Glutamatergic neuron (in vitro differentiated cells): ENCODE data around the gene TMEM198. TPM values are rescaled to one million over a fixed set of nuclear protein-coding genes. Genes with fewer than 3 reads are reported as not detected.

Experiments
- DNase-seq: peaks from one replicate; pipeline ENCODE4 v3.0.0; 2022
- H3K27ac Mint-ChIP-seq: one replicate; pipeline ENCODE4 v1.8.0; 2020; ENCODE audit warnings: mild to moderate bottlenecking, mixed read lengths, inconsistent platforms; ENCODE audit not compliant: unreplicated experiment
- H3K27me3 Mint-ChIP-seq: one replicate; pipeline ENCODE4 v1.8.0; 2020; ENCODE audit warnings: mild to moderate bottlenecking, moderate library complexity, mixed read lengths, inconsistent platforms; ENCODE audit not compliant: unreplicated experiment
- H3K36me3 Mint-ChIP-seq: one replicate; pipeline ENCODE4 v1.8.0; 2020; ENCODE audit warnings: mild to moderate bottlenecking, mixed read lengths, inconsistent platforms; ENCODE audit not compliant: unreplicated experiment
- H3K4me1 Mint-ChIP-seq: one replicate; pipeline ENCODE4 v1.8.0; 2020; ENCODE audit warnings: mild to moderate bottlenecking, low read depth, mixed read lengths, inconsistent platforms; ENCODE audit not compliant: unreplicated experiment
- H3K4me3 Mint-ChIP-seq: one replicate; pipeline ENCODE4 v1.8.0; 2020; ENCODE audit warnings: mild to moderate bottlenecking, mixed read lengths, inconsistent platforms; ENCODE audit not compliant: unreplicated experiment
- H3K9me3 Mint-ChIP-seq: one replicate; pipeline ENCODE4 v1.8.0; 2020; ENCODE audit warnings: mild to moderate bottlenecking, moderate library complexity, mixed read lengths, inconsistent platforms; ENCODE audit not compliant: unreplicated experiment
- total RNA-seq: library from RNA; stranded (reverse); fragmentation: NEBNext Ultra II Directional; extraction: Animal tissue kit (Norgen Biotek cat#: 25700); gene quantifications from one replicate; pipeline ENCODE4 v1.2.1, GENCODE V29; 2021; ENCODE audit not compliant: unreplicated experiment
- TF ChIP-seq, protein P1 (sequence below): fragments of 200-600 bp; sonication (generic); IDR thresholded peaks from one replicate; pipeline ENCODE4 v1.5.0; 2021; ENCODE audit not compliant: partially characterized antibody, unreplicated experiment

TMEM198 gene
- total RNA-seq, 1 donor from 2014 or later, result 40.9 TPM

DNA sequence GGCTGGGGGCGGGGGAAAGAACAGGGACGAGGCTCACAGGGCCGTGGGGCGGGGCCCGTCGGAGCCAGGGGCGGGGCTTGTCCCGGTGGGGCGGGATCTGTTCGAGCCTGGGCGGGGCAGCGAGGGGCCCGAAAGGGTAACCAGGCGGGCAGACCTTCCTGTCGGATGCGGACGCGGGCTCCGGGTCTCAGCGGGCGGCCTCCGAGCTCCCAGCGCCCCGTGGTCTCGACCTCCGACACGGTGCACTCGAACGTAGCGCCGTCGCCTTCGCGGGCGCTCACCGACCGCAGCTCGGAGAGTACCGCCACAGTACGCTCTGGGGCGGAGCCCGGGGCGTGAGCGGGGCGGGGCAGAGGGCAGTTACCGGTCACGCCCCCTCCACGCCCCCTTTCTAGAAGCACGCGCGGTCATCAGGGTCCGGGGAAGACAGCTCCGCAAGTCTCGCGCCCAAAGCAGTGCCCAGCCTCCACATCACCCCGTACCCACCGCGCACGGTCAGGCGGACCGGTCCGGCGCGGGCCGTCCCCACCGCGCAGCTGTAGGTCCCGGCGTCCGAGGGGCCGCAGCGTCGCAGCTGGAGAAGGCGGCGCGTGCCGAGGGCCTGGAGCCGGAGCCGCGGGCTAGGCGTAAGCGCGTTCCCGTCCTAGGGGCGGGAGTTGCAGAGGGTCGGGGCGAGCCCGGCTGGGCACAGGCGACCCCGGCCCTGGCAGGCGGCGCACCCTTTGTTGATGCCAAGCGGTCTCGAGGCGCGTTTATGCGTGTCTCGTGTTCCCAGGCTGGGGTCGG, 8.7 kb downstream of the TMEM198 start:
- Mint-ChIP-seq H3K4me3 (peak overlapping the region; percentile 82), H3K27ac (no peak overlapping the region), H3K9me3 (peaks cover 12% of the 10 kb centered on the region), H3K27me3 (peaks cover 19% of the 10 kb centered on the region), H3K4me1 (peaks cover 3% of the 10 kb centered on the region), H3K36me3 (peaks cover 7% of the 10 kb centered on the region)
- peak; percentile 95 for DNase-seq
- TF ChIP-seq, protein P1, sequence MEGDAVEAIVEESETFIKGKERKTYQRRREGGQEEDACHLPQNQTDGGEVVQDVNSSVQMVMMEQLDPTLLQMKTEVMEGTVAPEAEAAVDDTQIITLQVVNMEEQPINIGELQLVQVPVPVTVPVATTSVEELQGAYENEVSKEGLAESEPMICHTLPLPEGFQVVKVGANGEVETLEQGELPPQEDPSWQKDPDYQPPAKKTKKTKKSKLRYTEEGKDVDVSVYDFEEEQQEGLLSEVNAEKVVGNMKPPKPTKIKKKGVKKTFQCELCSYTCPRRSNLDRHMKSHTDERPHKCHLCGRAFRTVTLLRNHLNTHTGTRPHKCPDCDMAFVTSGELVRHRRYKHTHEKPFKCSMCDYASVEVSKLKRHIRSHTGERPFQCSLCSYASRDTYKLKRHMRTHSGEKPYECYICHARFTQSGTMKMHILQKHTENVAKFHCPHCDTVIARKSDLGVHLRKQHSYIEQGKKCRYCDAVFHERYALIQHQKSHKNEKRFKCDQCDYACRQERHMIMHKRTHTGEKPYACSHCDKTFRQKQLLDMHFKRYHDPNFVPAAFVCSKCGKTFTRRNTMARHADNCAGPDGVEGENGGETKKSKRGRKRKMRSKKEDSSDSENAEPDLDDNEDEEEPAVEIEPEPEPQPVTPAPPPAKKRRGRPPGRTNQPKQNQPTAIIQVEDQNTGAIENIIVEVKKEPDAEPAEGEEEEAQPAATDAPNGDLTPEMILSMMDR, result no peak

DNA sequence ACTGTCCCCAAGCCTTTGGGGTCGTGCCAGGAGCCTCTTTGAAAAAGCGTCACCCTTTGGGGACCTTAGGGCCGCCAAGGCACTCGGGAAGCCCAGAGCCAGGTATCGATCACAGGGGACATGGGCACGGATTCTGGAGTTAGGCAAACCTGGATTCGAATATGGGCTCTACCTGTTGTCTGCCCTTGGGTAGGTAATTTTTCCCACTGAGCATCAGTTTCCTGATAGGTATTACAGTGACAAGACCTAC, 9.3 kb downstream of the TMEM198 start:
- H3K9me3 Mint-ChIP-seq, result peaks cover 12% of the 10 kb centered on the region
- TF ChIP-seq, protein P1, result no peak
- H3K36me3 Mint-ChIP-seq, result peaks cover 6% of the 10 kb centered on the region
- H3K4me1 Mint-ChIP-seq, result peaks cover 3% of the 10 kb centered on the region
- H3K27me3 Mint-ChIP-seq, result peaks cover 19% of the 10 kb centered on the region
- H3K4me3 Mint-ChIP-seq, result peak overlapping the region; percentile 68
- no peak for DNase-seq
- no peak overlapping the region for H3K27ac Mint-ChIP-seq

DNA sequence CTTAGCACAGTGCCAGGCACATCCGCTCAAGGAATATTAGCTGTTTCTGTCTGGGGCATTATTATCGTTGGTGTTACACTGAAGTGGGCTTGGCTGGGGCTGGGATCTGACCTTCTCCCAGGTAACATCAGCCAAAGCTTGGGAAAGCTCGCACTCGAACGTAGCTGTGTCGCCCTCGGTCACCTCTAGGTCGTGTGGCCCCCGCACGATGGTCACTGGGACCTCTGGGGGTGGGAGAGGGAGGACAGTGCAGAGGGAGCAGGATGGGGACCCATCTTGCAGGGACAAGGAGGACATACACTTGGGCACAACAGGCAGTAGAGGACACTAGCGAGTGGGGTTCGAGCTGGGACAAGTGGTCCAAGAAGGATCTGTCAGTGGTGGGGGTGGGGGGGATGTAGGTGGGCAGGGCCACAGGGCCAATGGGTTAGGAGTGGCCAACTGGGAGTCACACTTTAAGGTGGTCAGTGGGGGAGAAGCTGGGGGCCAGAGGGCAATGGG, 9.7 kb downstream of the TMEM198 start:
- H3K4me1 Mint-ChIP-seq, result peaks cover 3% of the 10 kb centered on the region
- peak overlapping the region; percentile 68 for H3K4me3 Mint-ChIP-seq
- TF ChIP-seq, protein P1, result no peak
- H3K36me3 Mint-ChIP-seq, result peaks cover 2% of the 10 kb centered on the region
- H3K9me3 Mint-ChIP-seq, result peaks cover 10% of the 10 kb centered on the region
- H3K27me3 Mint-ChIP-seq, result peaks cover 16% of the 10 kb centered on the region
- DNase-seq, result no peak
- peak overlapping the region; percentile 48 for H3K27ac Mint-ChIP-seq

DNA sequence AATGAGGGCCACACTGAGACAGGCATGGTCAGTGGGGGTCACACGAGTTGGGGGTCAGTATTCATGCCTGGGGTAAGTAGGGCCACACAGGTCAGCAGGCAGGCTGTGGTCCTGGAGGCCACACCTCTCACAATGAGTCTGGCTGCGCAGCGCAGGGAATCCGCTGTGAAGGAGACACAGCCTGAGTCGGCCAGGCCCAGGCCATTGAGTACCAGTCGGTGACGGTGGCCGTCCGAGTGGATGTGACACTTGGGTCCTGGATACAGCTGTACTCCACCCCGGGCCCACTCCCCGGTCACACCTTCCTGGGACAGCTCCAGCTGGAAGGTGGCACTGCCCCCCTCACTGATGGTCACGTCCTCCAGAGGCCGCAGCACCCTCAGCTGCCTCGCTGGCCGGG, 10.5 kb downstream of the TMEM198 start:
- TF ChIP-seq, protein P1, result no peak
- Mint-ChIP-seq H3K27me3 (peaks cover 16% of the 10 kb centered on the region), H3K9me3 (peaks cover 7% of the 10 kb centered on the region), H3K36me3 (peaks cover under 1% of the 10 kb centered on the region), H3K27ac (no peak overlapping the region), H3K4me3 (no peak overlapping the region), H3K4me1 (peaks cover 3% of the 10 kb centered on the region)
- DNase-seq, result no peak

DNA sequence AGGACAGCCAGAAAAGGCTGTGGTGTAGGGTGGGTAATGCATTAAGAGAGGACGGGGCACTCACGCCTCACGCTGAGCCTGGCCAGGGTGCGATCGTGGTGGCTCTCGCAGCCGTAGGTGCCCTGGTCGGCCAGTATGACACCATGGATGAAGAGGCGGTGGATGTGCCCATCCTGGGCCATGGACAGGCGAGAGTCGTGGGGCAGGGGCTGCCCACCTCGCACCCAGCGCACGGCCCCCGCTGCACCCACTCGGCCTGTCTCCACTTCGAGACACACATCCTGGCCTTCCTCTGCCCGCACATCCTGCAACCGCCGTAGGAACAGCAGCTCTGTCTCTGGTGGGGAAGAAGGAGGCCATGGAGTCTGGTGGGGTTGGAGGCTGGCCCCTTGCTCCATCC, 12.1 kb downstream of the TMEM198 start:
- Mint-ChIP-seq H3K9me3 (peaks cover 7% of the 10 kb centered on the region), H3K4me3 (no peak overlapping the region), H3K36me3 (peaks cover 5% of the 10 kb centered on the region), H3K27ac (no peak overlapping the region), H3K4me1 (peaks cover 5% of the 10 kb centered on the region), H3K27me3 (peaks cover 17% of the 10 kb centered on the region)
- TF ChIP-seq, protein P1, result no peak
- no peak for DNase-seq
